Thyroid gland (tissue), 4 donors: ENCODE data around the gene PLEKHG3.

ENCODE experiments used
- CTCF ChIP-seq, 6 experiments: fragments of 200-600 bp in 3 of 6; fragments of 450-650 bp in 3 of 6; sonication (generic) in 3 of 6; IDR thresholded peaks; one replicate each; pipeline ENCODE4 v1.5.1; 2016 to 2019; ENCODE audit warnings: antibody characterized with exemption in 6 of 6, mild to moderate bottlenecking in 2 of 6, inconsistent platforms in 1 of 6, moderate library complexity in 1 of 6
- POLR2A ChIP-seq, 2 donors: fragments of 450-650 bp; IDR thresholded peaks; one replicate each; pipeline ENCODE4 v1.6.1; 2017; ENCODE audit warnings: antibody characterized with exemption in 2 of 2, mild to moderate bottlenecking in 2 of 2, moderate library complexity in 1 of 2

- TF ChIP-seq POLR2A (IDR thresholded peaks at IDR 0.05) (no peak), CTCF (IDR thresholded peaks at IDR 0.05) (no peak)
Observed at GRCh38 chr14:64682843-64683242, 21.4 kb upstream of the PLEKHG3 start.
